ENCODE measurements around the gene FRMPD3.
A peak's percentile ranks its signal among the peaks of the same experiment; 100 is the strongest.
"Not testable (repeated sequence)": the region's sequence is repeated elsewhere in the genome, so short reads cannot be mapped to it uniquely, and the experiment has no call there.

FRMPD3 gene

GRCh38 chrX:107450823-107451509 is 1.5 kb downstream of the FRMPD3 start:
- no peak for TF ChIP-seq POLR2AphosphoS5 (IDR thresholded peaks at IDR 0.05; ENCODE audit: low read depth, low read length)
- no peak for TF ChIP-seq TAF1 (IDR thresholded peaks at IDR 0.05; ENCODE audit: borderline replicate concordance, low read depth, low read length)
- TF ChIP-seq POLR2A (IDR thresholded peaks at IDR 0.05; ENCODE audit: low read depth, low read length): no peak
- no peak for DNase-seq (ENCODE audit: insufficient read length)

GRCh38 chrX:107451731-107452130 is 2.3 kb downstream of the FRMPD3 start:
- FAIRE-seq (no peak), DNase-seq (ENCODE audit: insufficient read length) (no peak)
- TF ChIP-seq POLR2A (IDR thresholded peaks at IDR 0.05; ENCODE audit: low read depth, low read length) (no peak), TAF1 (IDR thresholded peaks at IDR 0.05; ENCODE audit: borderline replicate concordance, low read depth, low read length) (no peak), POLR2AphosphoS5 (IDR thresholded peaks at IDR 0.05; ENCODE audit: low read depth, low read length) (no peak)

More at GRCh38 chrX:107450823-107451509, 1.5 kb downstream of the FRMPD3 start:
- FAIRE-seq: no peak

- TF ChIP-seq POLR2AphosphoS5 (IDR thresholded peaks at IDR 0.05; ENCODE audit: low read depth, low read length): no peak
- no peak for TF ChIP-seq POLR2A (IDR thresholded peaks at IDR 0.05; ENCODE audit: low read depth, low read length)
- no peak for TF ChIP-seq TAF1 (IDR thresholded peaks at IDR 0.05; ENCODE audit: borderline replicate concordance, low read depth, low read length)
- DNase-seq (ENCODE audit: insufficient read length) (no peak), FAIRE-seq (no peak)
Measured at GRCh38 chrX:107452581-107452980, 3.1 kb downstream of the FRMPD3 start.

GRCh38 chrX:107454302-107454701 is 4.8 kb downstream of the FRMPD3 start:
- FAIRE-seq: no peak
- no peak for TF ChIP-seq POLR2A (IDR thresholded peaks at IDR 0.05; ENCODE audit: low read depth, low read length)
- no peak for TF ChIP-seq TAF1 (IDR thresholded peaks at IDR 0.05; ENCODE audit: borderline replicate concordance, low read depth, low read length)
- TF ChIP-seq POLR2AphosphoS5 (IDR thresholded peaks at IDR 0.05; ENCODE audit: low read depth, low read length): no peak
- no peak for DNase-seq (ENCODE audit: insufficient read length)

- FAIRE-seq: no peak
- DNase-seq (ENCODE audit: insufficient read length): no peak
- TF ChIP-seq POLR2AphosphoS5 (IDR thresholded peaks at IDR 0.05; ENCODE audit: low read depth, low read length): no peak
- no peak for TF ChIP-seq TAF1 (IDR thresholded peaks at IDR 0.05; ENCODE audit: borderline replicate concordance, low read depth, low read length)
- no peak for TF ChIP-seq POLR2A (IDR thresholded peaks at IDR 0.05; ENCODE audit: low read depth, low read length)
Measured at GRCh38 chrX:107457289-107457688, 7.8 kb downstream of the FRMPD3 start.

GRCh38 chrX:107465932-107466620 is 16.6 kb downstream of the FRMPD3 start:
- DNase-seq (ENCODE audit: insufficient read length) (no peak), FAIRE-seq (peak; percentile 82)
- no peak for TF ChIP-seq TAF1 (IDR thresholded peaks at IDR 0.05; ENCODE audit: borderline replicate concordance, low read depth, low read length)
- no peak for TF ChIP-seq POLR2AphosphoS5 (IDR thresholded peaks at IDR 0.05; ENCODE audit: low read depth, low read length)
- TF ChIP-seq POLR2A (IDR thresholded peaks at IDR 0.05; ENCODE audit: low read depth, low read length): no peak

GRCh38 chrX:107467271-107467670 is 17.8 kb downstream of the FRMPD3 start:
- no peak for DNase-seq (ENCODE audit: insufficient read length)
- peak; percentile 54 for FAIRE-seq
- TF ChIP-seq POLR2AphosphoS5 (IDR thresholded peaks at IDR 0.05; ENCODE audit: low read depth, low read length): no peak
- TF ChIP-seq POLR2A (IDR thresholded peaks at IDR 0.05; ENCODE audit: low read depth, low read length): no peak
- TF ChIP-seq TAF1 (IDR thresholded peaks at IDR 0.05; ENCODE audit: borderline replicate concordance, low read depth, low read length): no peak

GRCh38 chrX:107470198-107470597 is 20.7 kb downstream of the FRMPD3 start:
- DNase-seq (ENCODE audit: insufficient read length): no peak
- TF ChIP-seq POLR2A (IDR thresholded peaks at IDR 0.05; ENCODE audit: low read depth, low read length) (no peak), POLR2AphosphoS5 (IDR thresholded peaks at IDR 0.05; ENCODE audit: low read depth, low read length) (no peak), TAF1 (IDR thresholded peaks at IDR 0.05; ENCODE audit: borderline replicate concordance, low read depth, low read length) (no peak)
- FAIRE-seq: no peak

- no peak for TF ChIP-seq POLR2AphosphoS5 (IDR thresholded peaks at IDR 0.05; ENCODE audit: low read depth, low read length)
- no peak for TF ChIP-seq POLR2A (IDR thresholded peaks at IDR 0.05; ENCODE audit: low read depth, low read length)
- no peak for TF ChIP-seq TAF1 (IDR thresholded peaks at IDR 0.05; ENCODE audit: borderline replicate concordance, low read depth, low read length)
- FAIRE-seq (no peak), DNase-seq (ENCODE audit: insufficient read length) (no peak)
Measured at GRCh38 chrX:107470971-107471370, 21.5 kb downstream of the FRMPD3 start.

- FAIRE-seq; DNase-seq (ENCODE audit: insufficient read length): not testable (repeated sequence)
Measured at GRCh38 chrX:107471420-107471819, 22.0 kb downstream of the FRMPD3 start.

GRCh38 chrX:107477406-107477805 is 28.0 kb downstream of the FRMPD3 start:
- FAIRE-seq: no peak
- no peak for TF ChIP-seq TAF1 (IDR thresholded peaks at IDR 0.05; ENCODE audit: borderline replicate concordance, low read depth, low read length)
- no peak for TF ChIP-seq POLR2A (IDR thresholded peaks at IDR 0.05; ENCODE audit: low read depth, low read length)
- no peak for DNase-seq (ENCODE audit: insufficient read length)

GRCh38 chrX:107480272-107480671 is 30.8 kb downstream of the FRMPD3 start:
- DNase-seq (ENCODE audit: insufficient read length) (no peak), FAIRE-seq (peak; percentile 57)
- TF ChIP-seq POLR2A (IDR thresholded peaks at IDR 0.05; ENCODE audit: low read depth, low read length) (no peak), POLR2AphosphoS5 (IDR thresholded peaks at IDR 0.05; ENCODE audit: low read depth, low read length) (no peak), TAF1 (IDR thresholded peaks at IDR 0.05; ENCODE audit: borderline replicate concordance, low read depth, low read length) (no peak)
